Natural killer cell (primary cell): ENCODE data around the gene H1-8. TPM values are rescaled to one million over a fixed set of nuclear protein-coding genes. Genes with fewer than 3 reads are reported as not detected.

ENCODE experiments used
- ATAC-seq, 3 donors: fragments of 150-1000 bp in 2 of 3; fragments of 200-7000 bp in 1 of 3; cut with Tn5 transposase; 1 replicate in 1 of 3; 2 replicates in 2 of 3; pipeline ENCODE4 v1.10.0; 2021; ENCODE audit warnings: mild to moderate bottlenecking in 2 of 3, moderate library complexity in 2 of 3
- DNase-seq, 2 donors: peaks; one replicate each; pipeline versions ENCODE4 v3.0.0 to v3.0.0-alpha.2; 2013 to 2021; ENCODE audit warnings: mixed read lengths in 1 of 2
- H3K27ac ChIP-seq: one replicate; pipeline ENCODE4 v1.5.1; 2013; ENCODE audit warnings: mild to moderate bottlenecking, low read length
- H3K27me3 ChIP-seq: one replicate; pipeline ENCODE4 v1.6.1; 2013; ENCODE audit warnings: low read length; ENCODE audit not compliant: control insufficient read depth, insufficient read depth
- H3K36me3 ChIP-seq: one replicate; pipeline ENCODE4 v1.6.1; 2013; ENCODE audit warnings: low read length; ENCODE audit not compliant: control insufficient read depth, insufficient read depth
- H3K4me1 ChIP-seq: one replicate; pipeline ENCODE4 v1.6.1; 2013; ENCODE audit warnings: low read length; ENCODE audit not compliant: control insufficient read depth, insufficient read depth
- H3K4me3 ChIP-seq: one replicate; pipeline ENCODE4 v1.5.1; 2013; ENCODE audit warnings: low read length
- H3K9me3 ChIP-seq: one replicate; pipeline ENCODE4 v1.6.1; 2013; ENCODE audit warnings: low read length; ENCODE audit not compliant: control insufficient read depth, insufficient read depth
- H3K27ac Mint-ChIP-seq, 2 donors: one replicate each; pipeline ENCODE4 v1.8.0; 2022; ENCODE audit warnings: mild to moderate bottlenecking in 2 of 2, mixed read lengths in 2 of 2, moderate library complexity in 1 of 2
- H3K27me3 Mint-ChIP-seq, 2 donors: one replicate each; pipeline ENCODE4 v1.8.0; 2022; ENCODE audit warnings: low read depth in 2 of 2, mixed read lengths in 2 of 2
- H3K36me3 Mint-ChIP-seq: one replicate; pipeline ENCODE4 v1.8.0; 2022; ENCODE audit warnings: mixed read lengths
- H3K4me1 Mint-ChIP-seq, 2 donors: one replicate each; pipeline ENCODE4 v1.8.0; 2022; ENCODE audit warnings: mixed read lengths in 2 of 2
- H3K4me3 Mint-ChIP-seq: one replicate; pipeline ENCODE4 v1.8.0; 2022; ENCODE audit warnings: mild to moderate bottlenecking, moderate library complexity, mixed read lengths
- H3K9me3 Mint-ChIP-seq, 2 donors: one replicate each; pipeline ENCODE4 v1.8.0; 2022; ENCODE audit warnings: mixed read lengths in 2 of 2
- CTCF ChIP-seq: fragments of 200-600 bp; IDR thresholded peaks from one replicate; pipeline ENCODE4 v1.8.0; 2022; ENCODE audit warnings: antibody characterized with exemption
- WGBS: methylation state at CpG from one replicate; pipeline ENCODE4 v1.1.7; 2013; ENCODE audit warnings: missing lambda C conversion rate; ENCODE audit not compliant: insufficient coverage; 5-methylcytosine and 5-hydroxymethylcytosine counted together
- intact Hi-C: fragments of 100-400 bp; cut with micrococcal nuclease; formaldehyde crosslinking; loops from one replicate; pipeline ENCODE4 v1.14.2; 2022
- total RNA-seq, 4 donors: library from RNA; stranded (reverse); fragments of 120-200 nt in 1 of 4; gene quantifications; one replicate each; pipeline versions ENCODE4 v1.2.3 to v1.2.4, GENCODE V29; 2013 to 2022

Gene H1-8
- total RNA-seq, 3 donors from 2014 or later (not counting 1 experiment from before 2014, with no cell fraction given) = not detected

GRCh38 chr3:129506231-129506742 lies 36.7 kb upstream of the H1-8 start:
- no peaks in the 10 kb centered on the region for H3K9me3 Mint-ChIP-seq
- no peaks in the 10 kb centered on the region for H3K27me3 Mint-ChIP-seq
- Histone ChIP-seq H3K4me3 (no peak overlapping the region), H3K27me3 (no peaks in the 10 kb centered on the region), H3K36me3 (no peaks in the 10 kb centered on the region), H3K27ac (no peak overlapping the region), H3K9me3 (no peaks in the 10 kb centered on the region), H3K4me1 (peaks cover 24% of the 10 kb centered on the region)
- DNase-seq (no peak), ATAC-seq (no peak)
- no peak overlapping the region for H3K27ac Mint-ChIP-seq
- intact Hi-C loops = no loop called here
- no peak for TF ChIP-seq CTCF
- H3K36me3 Mint-ChIP-seq = no peaks in the 10 kb centered on the region
- H3K4me3 Mint-ChIP-seq = no peak overlapping the region
- H3K4me1 Mint-ChIP-seq = peaks cover 16 to 19% of the 10 kb centered on the region in 2 donors
- WGBS = 97% methylated on average over 9 of the region's 9 CpGs

- H3K27ac ChIP-seq = no peak overlapping the region
- H3K27ac Mint-ChIP-seq = no peak overlapping the region
- peaks cover 16 to 20% of the 10 kb centered on the region in 2 donors for H3K4me1 Mint-ChIP-seq
- H3K4me3 Mint-ChIP-seq = no peak overlapping the region
- intact Hi-C loops = no loop called here
- H3K4me1 ChIP-seq = peaks cover 24% of the 10 kb centered on the region
- no peaks in the 10 kb centered on the region for H3K36me3 ChIP-seq
- no peak for TF ChIP-seq CTCF
- no peaks in the 10 kb centered on the region for H3K36me3 Mint-ChIP-seq
- no peak overlapping the region for H3K4me3 ChIP-seq
- H3K27me3 ChIP-seq = no peaks in the 10 kb centered on the region
- ATAC-seq = no peak
- 92% methylated on average over 9 of the region's 9 CpGs for WGBS
- no peaks in the 10 kb centered on the region for H3K9me3 Mint-ChIP-seq
- no peaks in the 10 kb centered on the region for H3K9me3 ChIP-seq
- H3K27me3 Mint-ChIP-seq = no peaks in the 10 kb centered on the region
- DNase-seq = no peak
Observed at GRCh38 chr3:129507181-129507831, 35.7 kb upstream of the H1-8 start.

GRCh38 chr3:129512595-129512994 lies 30.4 kb upstream of the H1-8 start:
- no peak for ATAC-seq
- Mint-ChIP-seq H3K4me1 (peaks cover 7 to 9% of the 10 kb centered on the region in 2 donors), H3K9me3 (no peaks in the 10 kb centered on the region), H3K4me3 (no peak overlapping the region), H3K27me3 (no peaks in the 10 kb centered on the region), H3K36me3 (no peaks in the 10 kb centered on the region), H3K27ac (no peak overlapping the region)
- no peak overlapping the region for H3K4me3 ChIP-seq
- H3K9me3 ChIP-seq = no peaks in the 10 kb centered on the region
- no peak overlapping the region for H3K27ac ChIP-seq
- DNase-seq = no peak
- no peaks in the 10 kb centered on the region for H3K36me3 ChIP-seq
- peaks cover 4% of the 10 kb centered on the region for H3K4me1 ChIP-seq
- no peak for TF ChIP-seq CTCF
- no peaks in the 10 kb centered on the region for H3K27me3 ChIP-seq
- intact Hi-C loops = no loop called here

GRCh38 chr3:129513705-129514104 lies 29.3 kb upstream of the H1-8 start:
- Histone ChIP-seq H3K27ac (no peak overlapping the region), H3K36me3 (no peaks in the 10 kb centered on the region), H3K27me3 (no peaks in the 10 kb centered on the region), H3K9me3 (no peaks in the 10 kb centered on the region), H3K4me1 (peaks cover 4% of the 10 kb centered on the region), H3K4me3 (no peak overlapping the region)
- Mint-ChIP-seq H3K36me3 (no peaks in the 10 kb centered on the region), H3K27ac (no peak overlapping the region), H3K4me1 (peaks cover 7 to 9% of the 10 kb centered on the region in 2 donors), H3K27me3 (no peaks in the 10 kb centered on the region), H3K9me3 (no peaks in the 10 kb centered on the region), H3K4me3 (no peak overlapping the region)
- DNase-seq (no peak), ATAC-seq (no peak)
- 95% methylated on average over 8 of the region's 8 CpGs for WGBS
- TF ChIP-seq CTCF = no peak
- intact Hi-C loops = no loop called here
